GM12801 (cell line): ENCODE measurements around the gene UBE4B.

Source experiments
- TF ChIP-seq, protein P1 (sequence below): IDR thresholded peaks from one replicate; pipeline ENCODE4 v1.5.1; 2011; ENCODE audit warnings: control low read depth; ENCODE audit not compliant: insufficient read length; ENCODE audit errors: extremely low read depth

The UBE4B gene

DNA sequence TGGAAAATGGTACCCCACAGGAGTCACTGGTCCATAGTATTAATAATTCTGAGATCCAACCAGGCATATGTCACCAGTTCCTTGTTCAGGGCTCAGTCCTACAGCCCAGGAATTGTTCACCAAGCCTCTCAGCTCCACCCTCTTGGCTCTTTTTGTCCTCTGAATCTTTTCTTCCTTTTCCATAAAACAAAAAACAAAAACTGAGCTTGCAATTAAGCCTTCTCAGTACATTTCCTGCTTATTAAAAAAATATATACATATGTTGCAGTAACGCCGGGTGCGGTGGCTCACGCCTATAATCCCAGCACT is 154.2 kb downstream of the UBE4B start:
- TF ChIP-seq, protein P1, sequence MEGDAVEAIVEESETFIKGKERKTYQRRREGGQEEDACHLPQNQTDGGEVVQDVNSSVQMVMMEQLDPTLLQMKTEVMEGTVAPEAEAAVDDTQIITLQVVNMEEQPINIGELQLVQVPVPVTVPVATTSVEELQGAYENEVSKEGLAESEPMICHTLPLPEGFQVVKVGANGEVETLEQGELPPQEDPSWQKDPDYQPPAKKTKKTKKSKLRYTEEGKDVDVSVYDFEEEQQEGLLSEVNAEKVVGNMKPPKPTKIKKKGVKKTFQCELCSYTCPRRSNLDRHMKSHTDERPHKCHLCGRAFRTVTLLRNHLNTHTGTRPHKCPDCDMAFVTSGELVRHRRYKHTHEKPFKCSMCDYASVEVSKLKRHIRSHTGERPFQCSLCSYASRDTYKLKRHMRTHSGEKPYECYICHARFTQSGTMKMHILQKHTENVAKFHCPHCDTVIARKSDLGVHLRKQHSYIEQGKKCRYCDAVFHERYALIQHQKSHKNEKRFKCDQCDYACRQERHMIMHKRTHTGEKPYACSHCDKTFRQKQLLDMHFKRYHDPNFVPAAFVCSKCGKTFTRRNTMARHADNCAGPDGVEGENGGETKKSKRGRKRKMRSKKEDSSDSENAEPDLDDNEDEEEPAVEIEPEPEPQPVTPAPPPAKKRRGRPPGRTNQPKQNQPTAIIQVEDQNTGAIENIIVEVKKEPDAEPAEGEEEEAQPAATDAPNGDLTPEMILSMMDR, result no peak

DNA sequence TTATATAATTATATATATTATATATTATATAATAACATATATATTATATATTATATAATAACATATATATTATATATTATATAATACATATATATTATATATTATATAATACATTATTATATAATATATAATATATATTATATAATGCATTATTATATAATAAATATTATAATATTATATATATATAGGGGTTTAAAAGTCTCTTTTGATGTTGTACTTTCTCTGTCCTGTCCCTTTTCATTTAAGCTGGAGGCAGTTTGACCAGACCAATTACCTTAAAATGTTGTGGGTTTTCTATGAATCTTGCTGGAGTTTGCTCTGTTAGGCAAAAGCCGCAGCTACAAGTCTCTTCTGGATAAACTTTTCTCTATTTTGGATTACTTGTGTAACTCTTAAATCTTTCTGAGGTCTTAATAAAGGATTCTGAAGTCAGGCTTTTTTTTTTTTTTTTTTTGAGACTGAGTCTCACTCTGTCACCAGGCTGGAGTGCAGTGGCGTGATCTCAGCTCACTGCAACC is 155.4 kb downstream of the UBE4B start:
- TF ChIP-seq, protein P1, result no peak

DNA sequence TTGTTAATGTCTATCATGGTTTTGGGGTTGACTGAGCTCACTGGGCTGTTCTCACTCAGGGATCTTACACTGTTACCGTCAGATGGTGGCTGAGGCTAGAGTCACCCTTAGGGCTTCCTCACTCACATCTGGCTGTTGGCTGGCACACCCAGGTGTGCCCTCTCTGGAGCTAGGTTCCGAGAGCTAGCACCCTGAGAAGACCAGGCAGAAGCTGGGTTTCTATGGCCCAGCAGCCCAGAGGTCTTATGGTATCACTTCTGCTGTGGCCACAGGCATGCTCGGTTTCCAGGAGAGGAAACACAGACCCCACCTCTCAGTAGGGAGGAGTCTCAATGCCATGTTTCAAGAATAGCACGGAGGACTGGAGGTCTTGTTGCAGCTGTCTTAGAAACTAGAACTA is 156.9 kb downstream of the UBE4B start:
- TF ChIP-seq, protein P1, result no peak

- TF ChIP-seq, protein P1, result no peak
These were observed 159.5 kb downstream of the UBE4B start for GRCh38 chr1:10192263-10192662.

GRCh38 chr1:10193288-10193687 is 160.5 kb downstream of the UBE4B start:
- TF ChIP-seq, protein P1, result no peak

GRCh38 chr1:10195570-10195969 is 162.8 kb downstream of the UBE4B start:
- TF ChIP-seq, protein P1, result no peak

DNA sequence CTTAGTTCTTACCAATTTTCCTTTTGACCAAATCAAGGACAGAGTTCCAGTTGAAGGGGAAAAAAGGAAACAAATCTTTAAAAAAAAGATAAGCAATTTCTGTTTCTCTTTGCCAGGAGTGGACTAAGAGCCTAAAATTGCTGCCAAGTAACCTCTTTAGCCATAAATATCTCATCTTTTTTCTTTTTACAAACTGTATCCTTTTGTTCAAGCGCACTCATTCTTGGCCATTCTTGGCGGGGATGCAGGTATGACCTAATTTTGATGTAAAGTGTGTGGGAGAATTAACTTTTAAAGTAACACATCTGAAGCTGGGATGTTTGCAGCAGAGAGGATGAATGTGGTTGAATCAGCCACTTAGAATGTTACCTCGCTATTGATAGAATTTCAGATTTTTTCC is 164.2 kb downstream of the UBE4B start:
- TF ChIP-seq, protein P1, result no peak

- TF ChIP-seq, protein P1, result no peak
These were observed 167.9 kb downstream of the UBE4B start for GRCh38 chr1:10200620-10201019.
